ENCODE data around the gene NPDC1. TPM values are rescaled to one million over a fixed set of nuclear protein-coding genes. Genes with fewer than 3 reads are reported as not detected.

NPDC1 gene
- total RNA-seq, 1 donor from 2014 or later: 3.8 TPM

DNA sequence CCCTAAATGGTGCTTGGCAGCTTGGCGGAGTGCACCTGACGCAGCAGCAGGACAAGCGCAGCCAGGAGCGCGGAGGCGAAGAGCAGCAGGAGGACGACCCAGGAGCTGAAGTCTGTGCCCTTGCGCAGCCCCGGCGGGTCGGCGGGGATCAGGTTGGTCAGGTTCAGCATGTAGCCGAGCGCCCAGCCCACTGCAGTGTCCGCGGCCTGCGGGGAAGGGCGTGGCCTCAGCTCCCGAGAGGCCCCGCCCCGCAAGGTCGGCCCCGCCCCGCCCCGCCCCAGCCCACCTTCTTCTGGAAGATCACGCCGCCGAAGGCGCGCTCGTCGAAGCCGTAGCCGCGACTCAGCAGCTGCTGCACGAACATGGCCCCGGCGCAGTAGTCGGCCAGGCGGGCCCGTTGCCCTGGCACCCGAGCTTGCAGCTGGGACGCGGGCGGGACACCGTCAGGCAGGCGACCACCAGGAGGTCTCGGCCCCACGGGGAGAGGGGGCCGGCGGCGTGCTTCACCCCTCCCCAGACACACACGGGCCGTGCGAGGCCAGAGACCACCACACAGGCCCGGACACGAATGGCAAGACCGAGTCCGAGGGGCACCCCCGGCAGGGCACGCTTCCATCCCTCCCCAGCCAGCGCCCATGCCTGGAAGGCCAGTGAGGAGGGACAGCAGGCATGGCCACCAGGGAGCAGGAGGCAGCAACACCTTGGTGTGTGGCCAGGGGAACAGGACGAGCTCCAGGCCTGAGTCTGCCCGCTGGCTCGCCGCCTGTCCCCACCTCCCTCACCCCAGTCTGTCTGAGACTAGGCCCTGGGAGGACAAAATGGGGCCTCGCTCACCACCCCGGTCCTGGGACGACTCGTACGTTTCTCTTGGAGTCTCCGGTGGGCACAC lies 2.9 kb upstream of the NPDC1 start:
- Histone ChIP-seq H3F3A (ENCODE audit: low read depth) (peaks cover 12% of the 10 kb centered on the region), H3K4me3 (no peak overlapping the region), H3K9me3 (ENCODE audit: low read depth) (no peaks in the 10 kb centered on the region), H3K9ac (no peak overlapping the region), H3K4me1 (peaks cover 12% of the 10 kb centered on the region), H4K20me1 (ENCODE audit: low read depth) (peaks cover 61% of the 10 kb centered on the region), H2AFZ (replicated peaks) (no peak overlapping the region), H3K79me2 (ENCODE audit: low read depth) (no peaks in the 10 kb centered on the region), H3K4me2 (no peak overlapping the region), H3K27me3 (peaks cover 94% of the 10 kb centered on the region), H3K36me3 (no peaks in the 10 kb centered on the region), H3K27ac (no peak overlapping the region)
- Mint-ChIP-seq H3K9me3 (no peaks in the 10 kb centered on the region), H3K27ac (no peak overlapping the region), H3K4me1 (peaks cover 4% of the 10 kb centered on the region), H3K36me3 (no peaks in the 10 kb centered on the region), H3K27me3 (ENCODE audit: insufficient read depth, low read depth) (peaks cover 45% of the 10 kb centered on the region), H3K4me3 (no peak overlapping the region)
- DNase-seq (ENCODE audit: low spot score): no peak
- TF ChIP-seq, protein P1, sequence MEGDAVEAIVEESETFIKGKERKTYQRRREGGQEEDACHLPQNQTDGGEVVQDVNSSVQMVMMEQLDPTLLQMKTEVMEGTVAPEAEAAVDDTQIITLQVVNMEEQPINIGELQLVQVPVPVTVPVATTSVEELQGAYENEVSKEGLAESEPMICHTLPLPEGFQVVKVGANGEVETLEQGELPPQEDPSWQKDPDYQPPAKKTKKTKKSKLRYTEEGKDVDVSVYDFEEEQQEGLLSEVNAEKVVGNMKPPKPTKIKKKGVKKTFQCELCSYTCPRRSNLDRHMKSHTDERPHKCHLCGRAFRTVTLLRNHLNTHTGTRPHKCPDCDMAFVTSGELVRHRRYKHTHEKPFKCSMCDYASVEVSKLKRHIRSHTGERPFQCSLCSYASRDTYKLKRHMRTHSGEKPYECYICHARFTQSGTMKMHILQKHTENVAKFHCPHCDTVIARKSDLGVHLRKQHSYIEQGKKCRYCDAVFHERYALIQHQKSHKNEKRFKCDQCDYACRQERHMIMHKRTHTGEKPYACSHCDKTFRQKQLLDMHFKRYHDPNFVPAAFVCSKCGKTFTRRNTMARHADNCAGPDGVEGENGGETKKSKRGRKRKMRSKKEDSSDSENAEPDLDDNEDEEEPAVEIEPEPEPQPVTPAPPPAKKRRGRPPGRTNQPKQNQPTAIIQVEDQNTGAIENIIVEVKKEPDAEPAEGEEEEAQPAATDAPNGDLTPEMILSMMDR (IDR thresholded peaks at IDR 0.05): no peak
- TF ChIP-seq EZH2phosphoT487 (IDR thresholded peaks at IDR 0.05): peak; percentile 14

DNA sequence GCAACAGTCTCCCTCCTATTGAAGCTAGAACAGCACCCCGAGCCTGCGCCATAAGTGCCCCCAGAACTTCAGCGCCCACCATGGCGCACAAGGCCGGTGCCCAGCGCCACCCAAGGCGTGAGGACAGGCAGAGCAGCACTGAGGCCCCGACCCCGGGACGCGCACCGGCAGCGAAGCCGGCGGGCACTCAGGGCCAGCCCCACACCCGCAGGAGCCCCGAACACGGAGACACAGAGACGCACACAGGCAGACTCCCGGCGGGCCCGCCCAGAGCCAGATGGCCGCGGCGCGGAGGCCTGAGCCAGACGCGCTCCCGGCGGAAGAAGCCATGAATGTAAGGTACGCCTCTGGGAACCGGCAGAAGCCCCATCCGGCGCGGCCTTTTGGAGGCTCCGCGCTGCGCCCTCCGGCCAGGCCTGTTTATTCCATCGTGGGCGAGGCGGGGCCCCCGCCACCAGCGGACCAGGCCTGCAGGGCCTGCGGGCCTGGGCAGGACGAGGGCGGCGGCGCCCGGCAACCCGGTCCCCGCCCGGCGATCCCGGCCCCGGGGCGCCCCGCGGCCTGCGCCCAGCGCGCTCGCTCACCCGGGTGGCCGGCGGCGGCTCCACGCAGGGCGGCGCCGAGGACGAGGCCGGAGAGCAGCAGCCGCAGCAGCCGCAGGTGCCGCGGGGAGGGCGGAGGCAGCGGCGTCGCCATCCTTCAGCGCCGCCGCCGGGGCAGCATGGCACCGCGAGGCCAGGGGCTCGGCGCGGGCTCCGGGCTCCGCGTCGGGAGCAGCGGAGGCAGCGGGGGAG lies 486 bp downstream of the NPDC1 start:
- peak overlapping the region; percentile 72 for H3K4me3 ChIP-seq
- H3K27me3 Mint-ChIP-seq (ENCODE audit: insufficient read depth, low read depth): peaks cover 32% of the 10 kb centered on the region
- TF ChIP-seq EZH2phosphoT487 (IDR thresholded peaks at IDR 0.05): peak; percentile 42
- TF ChIP-seq, protein P1 (IDR thresholded peaks at IDR 0.05): no peak
- TF ChIP-seq EZH2 (IDR thresholded peaks at IDR 0.05): peak; percentile 49
- peak overlapping the region; percentile 87 for H3K4me3 Mint-ChIP-seq
- no peak overlapping the region for H3K27ac ChIP-seq
- H3K27me3 ChIP-seq: peaks cover 62% of the 10 kb centered on the region
- H3K9me3 ChIP-seq (ENCODE audit: low read depth): no peaks in the 10 kb centered on the region
- peaks cover 5% of the 10 kb centered on the region for H3F3A ChIP-seq (ENCODE audit: low read depth)
- no peaks in the 10 kb centered on the region for H3K36me3 Mint-ChIP-seq
- peaks cover 4% of the 10 kb centered on the region for H3K4me1 Mint-ChIP-seq
- no peaks in the 10 kb centered on the region for H3K36me3 ChIP-seq
- no peak overlapping the region for H3K9ac ChIP-seq
- H4K20me1 ChIP-seq (ENCODE audit: low read depth): peaks cover 64% of the 10 kb centered on the region
- H3K4me1 ChIP-seq: peaks cover 6% of the 10 kb centered on the region
- peak overlapping the region; percentile 96 for H3K4me2 ChIP-seq
- no peaks in the 10 kb centered on the region for H3K79me2 ChIP-seq (ENCODE audit: low read depth)
- peak overlapping the region; percentile 95 for H2AFZ ChIP-seq (replicated peaks)
- DNase-seq (ENCODE audit: low spot score): peak; percentile 76
- H3K9me3 Mint-ChIP-seq: no peaks in the 10 kb centered on the region
- H3K27ac Mint-ChIP-seq: no peak overlapping the region

DNA sequence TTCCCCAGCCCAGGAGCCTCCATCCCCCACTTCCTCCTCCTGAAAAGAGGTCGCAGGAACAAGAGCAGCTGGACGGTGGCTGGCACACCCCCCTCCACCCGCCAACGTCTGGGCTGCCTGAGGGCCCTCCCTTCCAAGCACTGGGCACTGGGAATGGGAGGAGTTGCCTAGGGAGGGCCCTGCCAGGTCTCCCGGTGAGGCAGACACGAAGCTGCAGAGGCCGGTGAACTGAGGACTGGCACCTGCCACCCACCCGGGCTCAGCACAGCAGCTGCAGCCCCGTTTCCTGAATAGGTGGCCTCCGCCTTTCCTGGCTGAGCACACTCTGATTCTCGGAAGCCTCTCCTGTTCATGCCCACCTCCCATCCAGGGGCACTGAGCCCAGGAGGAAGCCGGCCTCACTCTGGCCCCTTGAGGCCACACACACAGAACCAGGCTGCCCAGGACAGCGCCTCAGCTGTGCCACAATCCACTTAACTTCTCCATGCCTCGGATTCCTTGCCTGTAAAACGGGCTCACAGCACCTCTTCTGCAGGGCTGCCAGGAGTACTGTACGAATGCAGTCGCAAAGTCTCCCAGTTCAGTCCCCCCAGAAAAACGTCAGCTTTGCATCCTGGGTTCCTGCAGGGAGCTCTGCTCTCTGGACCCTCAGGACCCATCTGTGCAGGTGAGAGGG lies 1.3 kb downstream of the NPDC1 start:
- no peak overlapping the region for H3K27ac Mint-ChIP-seq
- peaks cover 4% of the 10 kb centered on the region for H3K4me1 Mint-ChIP-seq
- Histone ChIP-seq H3K36me3 (no peaks in the 10 kb centered on the region), H3K27me3 (peaks cover 53% of the 10 kb centered on the region), H3F3A (ENCODE audit: low read depth) (peaks cover 5% of the 10 kb centered on the region), H4K20me1 (ENCODE audit: low read depth) (peaks cover 58% of the 10 kb centered on the region), H2AFZ (replicated peaks) (no peak overlapping the region), H3K9me3 (ENCODE audit: low read depth) (no peaks in the 10 kb centered on the region), H3K27ac (no peak overlapping the region), H3K4me1 (peaks cover 6% of the 10 kb centered on the region), H3K9ac (no peak overlapping the region), H3K79me2 (ENCODE audit: low read depth) (no peaks in the 10 kb centered on the region), H3K4me3 (peak overlapping the region; percentile 72), H3K4me2 (peak overlapping the region; percentile 96)
- no peak for DNase-seq (ENCODE audit: low spot score)
- peak overlapping the region; percentile 80 for H3K4me3 Mint-ChIP-seq
- peaks cover 28% of the 10 kb centered on the region for H3K27me3 Mint-ChIP-seq (ENCODE audit: insufficient read depth, low read depth)
- H3K36me3 Mint-ChIP-seq: no peaks in the 10 kb centered on the region
- no peaks in the 10 kb centered on the region for H3K9me3 Mint-ChIP-seq
- TF ChIP-seq, protein P1 (IDR thresholded peaks at IDR 0.05): no peak
- no peak for TF ChIP-seq EZH2 (IDR thresholded peaks at IDR 0.05)
- peak; percentile 12 for TF ChIP-seq EZH2phosphoT487 (IDR thresholded peaks at IDR 0.05)
